ENCODE data around the gene TEAD3. TPM values are rescaled to one million over a fixed set of nuclear protein-coding genes. Genes with fewer than 3 reads are reported as not detected.

The TEAD3 gene
- total and polyA plus RNA-seq, 2 of the 4 experiments (the other 2 are of a cell fraction), result 5.2 to 28.0 TPM

- no TSS peak for BruUV-seq (replicated peaks)
- intact Hi-C loops (cut with micrococcal nuclease) (loop anchor here (1.0 to 5.0 kb wide), 3 partner anchors 60 to 575 kb away; no protein-coding TSS in a partner anchor), dilution Hi-C loops (cut with HindIII; ENCODE audit: low sequenced_read_pairs, unreplicated experiment) (no loop called here), in situ Hi-C loops (cut with MboI; ENCODE audit: low sequenced_read_pairs) (loop anchor here (5.0 kb wide), 2 partner anchors 45 to 215 kb away; partner anchors contain the start of gene ARMC12)
- H3K56ac ChIP-seq (ENCODE audit: extremely low read depth, insufficient read depth, low read length), result no peak overlapping the region
- H3K18ac ChIP-seq (ENCODE audit: low read depth, low read length), result no peak overlapping the region
- H2BK15ac ChIP-seq (ENCODE audit: low read depth, low read length), result no peak overlapping the region
- H2AFZ ChIP-seq (replicated peaks; ENCODE audit: low read length, poor library complexity), result no peak overlapping the region
- H3K14ac ChIP-seq (replicated peaks; ENCODE audit: low read depth, low read length), result no peak overlapping the region
- H3K9me3 ChIP-seq (ENCODE audit: control insufficient read depth, insufficient read depth, low read length), result no peaks in the 10 kb centered on the region
- POLR2A ChIA-PET (ENCODE audit: unreplicated experiment), result no interaction called here
- H2AK5ac ChIP-seq (ENCODE audit: low read depth, low read length), result no peak overlapping the region
- H3K9ac ChIP-seq (ENCODE audit: low read depth, low read length), result no peak overlapping the region
- no peak for TF ChIP-seq ELK1 (IDR thresholded peaks at IDR 0.05; ENCODE audit: borderline replicate concordance, low read depth, low read length)
- no peak for ATAC-seq (ENCODE audit: low read depth)
- H3K4me3 ChIP-seq (ENCODE audit: insufficient read depth, low read depth, low read length), result no peak overlapping the region
- H2BK120ac ChIP-seq (ENCODE audit: low read depth, low read length), result no peak overlapping the region
- H3K9me1 ChIP-seq (ENCODE audit: insufficient read depth, low read length), result no peaks in the 10 kb centered on the region
- H3K36me3 ChIP-seq (ENCODE audit: control insufficient read depth, insufficient read depth, low read length), result no peaks in the 10 kb centered on the region
- no peak overlapping the region for H2BK20ac ChIP-seq (ENCODE audit: low read depth, low read length)
- no peak overlapping the region for H2AK9ac ChIP-seq (replicated peaks; ENCODE audit: low read depth, low read length, poor library complexity)
- H4K20me1 ChIP-seq (ENCODE audit: insufficient read depth, low read length), result no peaks in the 10 kb centered on the region
- H3K27ac ChIP-seq (ENCODE audit: insufficient read depth, low read length), result no peak overlapping the region
- H3K4ac ChIP-seq (ENCODE audit: low read depth, low read length), result no peak overlapping the region
- no peaks in the 10 kb centered on the region for H3K4me1 ChIP-seq (ENCODE audit: control insufficient read depth, insufficient read depth, low read length)
- no peak overlapping the region for H4K8ac ChIP-seq (ENCODE audit: low read depth in 2 of 2, low read length in 2 of 2)
- no peak overlapping the region for H4K5ac ChIP-seq (ENCODE audit: low read depth, low read length)
- H3K27me3 ChIP-seq (ENCODE audit: control insufficient read depth, insufficient read depth, low read length), result peaks cover 11% of the 10 kb centered on the region
- H4K91ac ChIP-seq (ENCODE audit: insufficient read depth, low read depth, low read length), result no peak overlapping the region
- no peak overlapping the region for H3K4me2 ChIP-seq (ENCODE audit: low read depth, low read length)
- CTCF ChIA-PET, result interaction anchor here (0.6 to 1.2 kb wide), 7 partner anchors 9 to 215 kb away, joined by 3 to 6 read pairs (median 4); no protein-coding TSS in a partner anchor
- no peak for DNase-seq
- no peak overlapping the region for H2BK5ac ChIP-seq (ENCODE audit: low read depth, low read length, poor library complexity, severe bottlenecking)
- WGBS, 2 experiments (ENCODE audit: extremely low coverage in 2 of 2, insufficient read length in 1 of 2), result 39% methylated on average over 6 of the region's 12 CpGs; no CpG with 5 or more reads in 1 of the 2 experiments
- H3K23ac ChIP-seq (ENCODE audit: low read depth, low read length), result no peak overlapping the region
- no peaks in the 10 kb centered on the region for H3K79me1 ChIP-seq (ENCODE audit: low read depth in 1 of 2, low read length in 2 of 2)
These were observed 25.3 kb upstream of the TEAD3 start for GRCh38 chr6:35522151-35522550.
